ENCODE data around the gene MYOD1.

GRCh38 chr11:17738151-17738973, 19.0 kb downstream of the MYOD1 start:
- no peak for TF ChIP-seq POLR2AphosphoS5 (IDR thresholded peaks at IDR 0.05; ENCODE audit: low read depth, low read length)
- TF ChIP-seq TAF1 (IDR thresholded peaks at IDR 0.05; ENCODE audit: borderline replicate concordance, insufficient read depth, low read length): no peak

Data from PFSK-1 (cell line).